Stimulated activated CD4-positive, alpha-beta T cell treated with anti-CD3 and anti-CD28 coated beads, TNF-alpha, amount 100 ng/mL, for 48 hours (primary cell): Measurements from ENCODE around the gene KCNAB1.

Source experiments
- DNase-seq, 3 donors: peaks; one replicate each; pipeline ENCODE4 v3.0.0-alpha.2; 2020; ENCODE audit warnings: low read depth in 3 of 3

The KCNAB1 gene

GRCh38 chr3:156576051-156576450 is 455.7 kb downstream of the KCNAB1 start:
- no peak for DNase-seq

GRCh38 chr3:156576651-156577348 is 456.4 kb downstream of the KCNAB1 start:
- no peak for DNase-seq

DNA sequence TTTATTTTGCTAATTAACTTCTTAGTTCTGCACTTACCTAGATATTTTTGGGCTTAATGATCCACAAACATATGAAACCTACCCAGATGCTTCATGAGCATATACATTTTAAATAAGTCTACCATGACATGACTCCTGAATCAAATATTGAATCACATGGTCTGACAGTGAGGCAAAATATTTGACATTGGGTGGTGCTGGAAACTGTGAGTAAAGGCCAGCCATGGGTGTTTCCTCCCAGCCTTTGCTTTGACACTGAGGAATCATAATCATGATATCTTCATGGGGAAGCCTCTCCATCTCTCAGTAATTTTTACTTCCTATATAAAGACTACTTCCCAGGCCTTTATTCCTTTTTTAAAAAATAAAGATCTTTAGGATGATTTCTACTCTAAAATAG is 457.4 kb downstream of the KCNAB1 start:
- DNase-seq, result no peak

DNA sequence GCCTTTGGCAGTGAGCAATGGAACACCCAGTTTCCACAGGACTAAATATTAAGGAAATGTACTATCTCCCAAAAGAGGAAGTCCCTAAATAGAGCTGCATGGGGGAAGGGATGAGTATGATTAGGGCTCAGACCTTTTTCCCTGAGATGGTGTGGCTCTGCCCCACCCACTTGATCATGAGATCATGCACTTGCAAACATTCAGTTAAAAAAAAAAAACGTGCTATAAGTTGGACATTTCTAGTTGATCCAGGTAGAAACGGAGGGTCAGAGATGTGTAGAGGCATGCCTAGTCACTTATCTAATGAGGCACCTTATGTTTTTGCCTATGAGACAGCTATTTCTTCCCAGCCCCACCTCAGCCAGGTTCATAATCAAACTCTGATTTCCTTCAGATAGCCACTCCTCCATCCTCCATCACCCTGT is 459.1 kb downstream of the KCNAB1 start:
- no peak for DNase-seq

DNA sequence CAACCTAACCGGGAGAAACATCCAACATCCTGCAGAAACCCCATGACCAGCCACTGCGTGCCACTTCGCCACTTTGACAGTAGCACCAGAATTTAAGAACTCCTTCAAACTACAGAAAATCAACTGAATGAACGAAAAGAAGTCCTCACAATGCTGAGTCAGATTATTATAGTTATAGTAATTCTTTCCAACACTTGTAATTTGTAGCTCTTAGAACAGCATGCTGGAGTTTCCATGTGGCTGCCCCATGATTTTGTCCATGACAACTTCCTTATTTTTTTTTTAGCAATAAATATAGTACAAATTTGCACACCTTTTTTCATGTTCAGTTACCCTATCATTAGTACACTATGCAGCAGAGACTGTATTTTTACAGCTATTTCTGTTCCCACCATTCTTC is 460.7 kb downstream of the KCNAB1 start:
- DNase-seq, result no peak

- DNase-seq, result no peak
These were observed 461.6 kb downstream of the KCNAB1 start for GRCh38 chr3:156581954-156582353.

GRCh38 chr3:156582532-156583183 is 462.3 kb downstream of the KCNAB1 start:
- no peak for DNase-seq

- DNase-seq, result no peak
These were observed 463.1 kb downstream of the KCNAB1 start for GRCh38 chr3:156583469-156583868.

- no peak for DNase-seq
These were observed 466.8 kb downstream of the KCNAB1 start for GRCh38 chr3:156586905-156587759.

DNA sequence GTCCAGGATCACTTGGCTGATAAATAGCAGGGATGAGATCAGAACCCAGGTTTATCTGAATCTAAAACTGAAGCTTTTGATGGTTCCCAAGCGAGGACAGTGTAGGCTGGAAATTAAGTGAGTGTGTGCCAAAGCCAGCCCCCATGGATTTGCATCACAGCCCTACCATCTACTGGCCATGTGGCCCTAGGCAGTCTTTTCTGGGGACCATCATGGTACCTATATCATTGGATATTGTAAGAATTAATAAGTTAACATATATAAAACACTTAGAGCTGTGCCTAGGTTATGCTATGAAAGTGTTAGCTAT is 467.3 kb downstream of the KCNAB1 start:
- no peak for DNase-seq
